Pancreas (tissue), 10 donors: ENCODE data around the gene FLAD1. TPM values are rescaled to one million over a fixed set of nuclear protein-coding genes. Genes with fewer than 3 reads are reported as not detected.

Experiments used
- ATAC-seq, 4 donors: fragments of 200-7000 bp; cut with Tn5 transposase; one replicate each; pipeline versions ENCODE4 v1.8.0 to v1.9.1; 2020; ENCODE audit warnings: mild to moderate bottlenecking in 4 of 4, moderate library complexity in 4 of 4
- DNase-seq, 6 donors: peaks; one replicate each; pipeline ENCODE4 v3.0.0-alpha.2; 2020
- FAIRE-seq: peaks from 2 replicates; lab custom pipeline; 2012; peaks lifted over from hg19 to GRCh38; lab: Jason Lieb, UNC
- H3K27ac ChIP-seq, 4 donors: fragments of 200-600 bp; sonication (generic); 1 replicate in 3 of 4; 2 replicates in 1 of 4; pipeline versions ENCODE4 v1.5.0 to v1.8.0; 2020
- H3K27me3 ChIP-seq, 4 donors: fragments of 200-600 bp; one replicate each; pipeline ENCODE4 v1.8.0; 2021
- H3K36me3 ChIP-seq, 3 donors: fragments of 200-600 bp; sonication (generic) in 1 of 3; one replicate each; pipeline versions ENCODE4 v1.5.0 to v1.8.0; 2020 to 2021
- H3K4me1 ChIP-seq, 3 donors: fragments of 200-600 bp; one replicate each; pipeline ENCODE4 v1.8.0; 2021
- H3K4me3 ChIP-seq, 4 donors: fragments of 200-600 bp; sonication (generic) in 2 of 4; one replicate each; pipeline versions ENCODE4 v1.5.0 to v1.8.0; 2020 to 2021
- H3K9me3 ChIP-seq, 4 donors: fragments of 200-600 bp; one replicate each; pipeline ENCODE4 v1.8.0; 2021
- CTCF ChIP-seq, 4 donors: fragments of 200-600 bp; sonication (generic) in 3 of 4; IDR thresholded peaks; one replicate each; pipeline versions ENCODE4 v1.5.0 to v1.8.0; 2021; ENCODE audit warnings: antibody characterized with exemption in 4 of 4
- WGBS, 2 donors: extraction: QIAGEN DNeasy Blood & Tissue Kit; methylation state at CpG; one replicate each; pipeline ENCODE4 v1.1.7; 2013; 5-methylcytosine and 5-hydroxymethylcytosine counted together
- intact Hi-C, 3 donors: fragments of 100-400 bp; cut with DNase I; formaldehyde crosslinking; loops; one replicate each; pipeline versions ENCODE4 v1.11.1 to v1.14.2; 2022
- polyA plus RNA-seq, 2 donors: library from polyadenylated mRNA; stranded (reverse); fragments of 200-250 nt; gene quantifications; one replicate each; pipeline ENCODE4 v1.2.3, GENCODE V29; 2013
- total RNA-seq, 6 donors: library from RNA; stranded (reverse); fragmentation: NEBNext Ultra II Directional in 4 of 6; extraction: Animal tissue kit (Norgen Biotek cat#: 25700) in 4 of 6; gene quantifications; one replicate each; pipeline versions ENCODE4 v1.2.1 to v1.2.4, GENCODE V29; 2021 to 2023
- donor health status: healthy with polysubstance abuse.
- donor health status: DM: no; HTN: no; CAD: no; lungs with moderate emphysema.
- donor health status: DM: no; HTN: no; CAD: no.
- donor health status: control.
- donor health status: control.
- donor health status: Bipolar disorder and iron deficiency.
- donor health status: DM: yes; HTN: yes; CAD: no.
- donor health status: DM: no; HTN: no; CAD: no.
- donor health status: DM: no; HTN: no; CAD: no.
- donor health status: DM: yes; HTN: yes; CAD: no.

The FLAD1 gene
- total and polyA plus RNA-seq, 8 donors: 8.3 to 28.6 (median 13.2) TPM

GRCh38 chr1:155011437-155012025 lies 28.4 kb downstream of the FLAD1 start:
- intact Hi-C loops: loop anchor here in 2 of 3 donors (10.0 kb wide), 1 partner anchor 47 kb away; the partner anchor contains the start of gene PYGO2 (in 2 of the 2)
- no peaks in the 10 kb centered on the region for H3K9me3 ChIP-seq
- no peaks in the 10 kb centered on the region for H3K27me3 ChIP-seq
- 65 to 81% methylated on average over 5 to 6 of the region's 6 CpGs for WGBS, 2 donors
- H3K4me1 ChIP-seq: peaks cover 23 to 38% (median 27%) of the 10 kb centered on the region in 3 donors
- ATAC-seq: no peak
- FAIRE-seq: no peak
- peak overlapping the region in 1 of 4 donors; percentile 4 for H3K27ac ChIP-seq
- no peak for TF ChIP-seq CTCF (IDR thresholded peaks at IDR 0.05)
- H3K36me3 ChIP-seq: peaks cover 0 to 22% (median 9%) of the 10 kb centered on the region in 3 donors
- no peak for DNase-seq
- no peak overlapping the region for H3K4me3 ChIP-seq

GRCh38 chr1:155012026-155012546 lies 28.9 kb downstream of the FLAD1 start:
- WGBS, 2 donors: 23 to 31% methylated on average over 9 of the region's 9 CpGs
- no peaks in the 10 kb centered on the region for H3K27me3 ChIP-seq
- H3K9me3 ChIP-seq: no peaks in the 10 kb centered on the region
- FAIRE-seq: no peak
- no peak for TF ChIP-seq CTCF (IDR thresholded peaks at IDR 0.05)
- no peak overlapping the region for H3K4me3 ChIP-seq
- peaks cover 17 to 33% (median 25%) of the 10 kb centered on the region in 3 donors for H3K4me1 ChIP-seq
- peaks cover 0 to 24% (median 9%) of the 10 kb centered on the region in 3 donors for H3K36me3 ChIP-seq
- H3K27ac ChIP-seq: no peak overlapping the region
- intact Hi-C loops: loop anchor here in 2 of 3 donors (10.0 kb wide), 1 partner anchor 47 kb away; the partner anchor contains the start of gene PYGO2 (in 2 of the 2)
- peak in 2 of 6 donors; percentile 56 to 64 for DNase-seq
- peak in 3 of 4 donors; percentile 37 to 50 (median 42) for ATAC-seq

- peaks cover 0 to 24% (median 9%) of the 10 kb centered on the region in 3 donors for H3K36me3 ChIP-seq
- no peak overlapping the region for H3K27ac ChIP-seq
- H3K27me3 ChIP-seq: no peaks in the 10 kb centered on the region
- 50 to 51% methylated on average over 3 of the region's 3 CpGs for WGBS, 2 donors
- no peak for TF ChIP-seq CTCF (IDR thresholded peaks at IDR 0.05)
- intact Hi-C loops: loop anchor here in 2 of 3 donors (10.0 kb wide), 1 partner anchor 48 kb away; the partner anchor contains the start of gene PYGO2 (in 2 of the 2)
- peaks cover 10 to 28% (median 24%) of the 10 kb centered on the region in 3 donors for H3K4me1 ChIP-seq
- no peaks in the 10 kb centered on the region for H3K9me3 ChIP-seq
- no peak for ATAC-seq
- H3K4me3 ChIP-seq: no peak overlapping the region
- no peak for FAIRE-seq
- no peak for DNase-seq
These were observed 29.8 kb downstream of the FLAD1 start for GRCh38 chr1:155012776-155013602.

DNA sequence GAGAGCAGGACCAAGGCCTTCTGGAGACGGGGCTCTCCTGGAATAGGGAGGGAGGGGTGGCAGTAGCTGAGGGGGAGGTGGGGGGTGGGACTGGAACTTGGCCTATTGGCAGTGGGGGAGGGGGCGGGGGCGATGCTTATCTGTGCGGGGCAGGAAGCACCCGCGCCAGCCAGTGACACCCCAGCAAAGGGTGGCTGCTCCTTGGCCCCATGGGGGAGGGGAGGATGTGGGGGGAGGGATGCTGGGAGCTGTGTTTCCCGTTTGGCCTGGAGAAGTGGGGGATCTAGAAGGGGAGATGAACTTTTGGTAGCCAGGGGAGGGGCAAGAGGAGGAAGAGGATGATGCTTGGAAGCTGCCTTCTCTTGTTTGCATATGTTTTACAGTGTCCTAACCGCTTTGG lies 30.5 kb downstream of the FLAD1 start:
- no peak for DNase-seq
- intact Hi-C loops: loop anchor here in 2 of 3 donors (10.0 kb wide), 1 partner anchor 49 kb away; the partner anchor contains the start of gene PYGO2 (in 2 of the 2)
- peaks cover 10 to 23% (median 21%) of the 10 kb centered on the region in 3 donors for H3K4me1 ChIP-seq
- no peaks in the 10 kb centered on the region for H3K27me3 ChIP-seq
- H3K4me3 ChIP-seq: no peak overlapping the region
- WGBS, 2 donors: 45 to 47% methylated on average over 8 of the region's 8 CpGs
- peaks cover 0 to 24% (median 9%) of the 10 kb centered on the region in 3 donors for H3K36me3 ChIP-seq
- no peaks in the 10 kb centered on the region for H3K9me3 ChIP-seq
- FAIRE-seq: no peak
- no peak overlapping the region for H3K27ac ChIP-seq
- ATAC-seq: no peak
- no peak for TF ChIP-seq CTCF (IDR thresholded peaks at IDR 0.05)
